HG02623 (cell line): Measurements from ENCODE around the gene PALS2.

Experiments
- ATAC-seq: cut with Tn5 transposase; IDR thresholded peaks from one replicate; pipeline ENCODE4 v1.9.1; 2021; ENCODE audit warnings: moderate library complexity; ENCODE audit not compliant: unreplicated experiment

The PALS2 gene, protein sequence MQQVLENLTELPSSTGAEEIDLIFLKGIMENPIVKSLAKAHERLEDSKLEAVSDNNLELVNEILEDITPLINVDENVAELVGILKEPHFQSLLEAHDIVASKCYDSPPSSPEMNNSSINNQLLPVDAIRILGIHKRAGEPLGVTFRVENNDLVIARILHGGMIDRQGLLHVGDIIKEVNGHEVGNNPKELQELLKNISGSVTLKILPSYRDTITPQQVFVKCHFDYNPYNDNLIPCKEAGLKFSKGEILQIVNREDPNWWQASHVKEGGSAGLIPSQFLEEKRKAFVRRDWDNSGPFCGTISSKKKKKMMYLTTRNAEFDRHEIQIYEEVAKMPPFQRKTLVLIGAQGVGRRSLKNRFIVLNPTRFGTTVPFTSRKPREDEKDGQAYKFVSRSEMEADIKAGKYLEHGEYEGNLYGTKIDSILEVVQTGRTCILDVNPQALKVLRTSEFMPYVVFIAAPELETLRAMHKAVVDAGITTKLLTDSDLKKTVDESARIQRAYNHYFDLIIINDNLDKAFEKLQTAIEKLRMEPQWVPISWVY

DNA sequence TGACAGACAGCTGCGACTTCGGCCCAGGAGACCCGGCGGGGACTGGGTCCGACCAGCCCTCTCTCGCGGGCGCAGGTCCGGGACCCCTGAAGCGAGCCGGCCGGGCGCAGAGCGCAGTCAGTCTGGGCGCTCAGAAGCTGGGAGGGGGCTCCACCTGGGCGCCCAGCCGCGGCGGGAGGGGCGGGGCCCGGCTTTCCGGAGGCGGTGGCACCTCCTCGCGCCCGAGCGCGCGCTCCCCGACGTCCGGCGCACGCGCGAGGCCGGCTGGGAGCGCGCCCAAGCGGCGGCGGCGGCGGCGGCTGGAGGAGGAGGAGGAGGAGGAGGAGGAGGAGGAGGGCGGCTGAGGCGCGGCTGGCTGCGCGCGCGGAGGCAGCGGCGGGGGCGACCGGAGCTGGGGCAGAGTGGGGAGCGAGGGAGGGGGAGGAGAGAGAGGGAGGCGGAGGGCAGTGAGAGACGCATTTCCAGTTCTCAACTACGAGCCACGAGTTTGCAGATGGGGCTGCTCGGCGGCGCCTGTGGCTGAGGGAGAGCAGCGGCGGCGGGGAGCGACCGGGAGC is at the start of gene PALS2:
Gene PALS2, plus strand, starts transcription at position 456 of the 557 bp plus-strand sequence. CDS start 50,216 bp downstream, outside the sequence.
- ATAC-seq = peak; percentile 45

DNA sequence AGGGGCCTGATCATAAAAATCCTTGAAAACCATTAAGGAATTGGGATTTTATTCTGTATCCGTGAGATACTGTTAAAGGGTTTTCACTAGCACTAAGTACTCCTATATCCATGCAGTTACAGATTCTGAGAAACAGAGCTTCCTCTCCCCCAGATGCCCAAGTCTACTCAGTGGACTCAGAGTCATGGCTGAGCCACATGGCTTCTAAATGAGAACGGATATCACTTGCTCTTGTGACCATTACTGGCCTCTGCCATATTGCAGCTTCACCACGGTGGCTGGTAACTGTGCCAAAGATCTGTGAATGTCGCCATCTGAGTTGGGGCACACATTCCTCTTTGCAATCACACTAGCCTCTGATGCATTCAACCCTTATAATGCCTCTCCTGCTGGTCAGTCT is 42.0 kb upstream of the PALS2 start:
- ATAC-seq = no peak

DNA sequence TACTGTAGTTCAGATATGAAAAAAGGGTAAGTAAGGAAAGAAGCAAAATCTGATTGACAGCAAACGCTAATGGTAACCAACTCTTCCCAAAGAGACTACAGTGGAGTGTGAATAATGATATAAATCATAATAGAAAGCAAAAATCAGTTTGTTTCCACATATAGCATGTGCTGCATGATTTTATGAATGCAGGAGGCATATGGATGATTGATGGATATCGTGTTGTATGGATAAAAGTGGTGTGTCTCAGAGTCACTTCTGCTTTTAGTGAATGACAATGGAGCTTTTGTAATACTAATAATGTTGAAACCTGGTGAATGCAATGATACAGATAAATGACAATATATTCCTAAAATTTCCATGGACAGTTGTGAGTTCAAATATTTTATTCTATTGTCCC is 36.6 kb upstream of the PALS2 start:
- ATAC-seq = no peak

DNA sequence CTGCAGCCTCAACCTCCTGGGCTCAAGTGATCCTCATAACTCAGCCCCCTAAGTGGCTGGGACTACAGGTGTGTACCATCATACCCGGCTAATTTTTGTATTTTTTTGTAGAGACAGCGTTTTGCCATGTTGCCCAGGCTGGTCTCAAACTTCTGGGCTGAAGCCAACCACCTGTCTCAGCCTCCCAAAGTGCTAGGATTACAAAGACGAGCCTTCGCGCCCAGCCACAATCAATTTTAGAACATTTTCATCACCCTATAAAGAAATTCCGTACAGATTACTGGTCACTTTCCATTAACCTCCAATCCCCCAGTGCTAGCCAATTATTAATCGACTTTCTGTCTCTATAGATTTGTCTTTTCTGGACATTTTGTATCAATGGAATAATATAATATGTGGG is 32.3 kb upstream of the PALS2 start:
- ATAC-seq = no peak

DNA sequence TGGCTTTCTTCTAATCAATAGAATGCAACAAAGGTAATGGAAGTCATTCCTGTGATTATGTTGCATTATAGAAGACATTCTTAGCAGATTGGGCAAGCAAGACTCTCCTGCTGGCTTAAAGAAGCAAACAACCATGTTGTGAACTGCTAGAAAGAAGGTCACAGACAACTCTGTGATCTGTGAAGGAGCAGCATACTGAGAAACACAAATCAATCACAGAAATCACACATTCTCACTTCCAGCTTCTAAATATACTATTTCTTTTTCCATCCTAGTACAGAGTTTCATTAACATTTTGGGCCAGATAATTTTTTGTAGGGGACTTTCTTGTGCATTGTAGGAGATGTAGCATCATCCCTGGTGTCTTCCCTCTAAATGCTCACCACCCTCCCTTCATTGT is 28.0 kb upstream of the PALS2 start:
- no peak for ATAC-seq

DNA sequence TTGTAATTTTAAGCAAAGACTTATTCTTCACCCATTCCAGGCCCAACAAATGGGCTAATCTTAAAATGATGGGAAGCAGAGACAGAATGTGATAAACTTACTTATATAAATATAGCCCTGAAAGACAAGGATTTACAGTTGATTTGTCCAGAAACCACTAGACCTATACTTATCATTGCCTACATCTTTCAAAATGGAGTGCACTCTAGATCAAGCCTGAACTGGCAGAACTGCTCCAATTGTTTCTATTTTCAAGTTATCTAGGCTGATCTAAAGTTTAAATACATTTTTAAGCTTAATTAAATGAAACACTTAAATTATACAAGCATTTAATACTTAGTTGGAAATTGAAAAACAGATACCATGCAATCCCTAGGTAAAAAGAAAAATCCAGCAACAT is 24.9 kb upstream of the PALS2 start:
- no peak for ATAC-seq

DNA sequence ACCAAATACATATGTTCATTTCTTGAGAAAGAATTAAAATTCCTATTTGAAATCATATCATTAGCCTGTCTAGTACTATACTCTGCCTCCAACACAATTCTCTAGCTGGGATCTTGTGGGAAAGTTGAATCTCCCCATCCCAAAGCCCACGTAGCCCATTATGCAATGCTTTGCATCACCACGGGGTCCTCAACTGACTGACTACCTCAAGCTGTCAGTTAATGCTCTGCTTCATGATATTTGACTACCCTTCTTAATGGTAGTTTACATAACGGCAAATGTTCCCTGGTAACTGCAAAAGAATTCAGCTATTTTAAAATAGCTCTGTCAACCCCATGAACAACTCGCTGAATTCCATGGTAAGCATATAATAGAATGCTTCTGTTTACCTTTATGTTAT is 23.3 kb upstream of the PALS2 start:
- ATAC-seq = no peak

DNA sequence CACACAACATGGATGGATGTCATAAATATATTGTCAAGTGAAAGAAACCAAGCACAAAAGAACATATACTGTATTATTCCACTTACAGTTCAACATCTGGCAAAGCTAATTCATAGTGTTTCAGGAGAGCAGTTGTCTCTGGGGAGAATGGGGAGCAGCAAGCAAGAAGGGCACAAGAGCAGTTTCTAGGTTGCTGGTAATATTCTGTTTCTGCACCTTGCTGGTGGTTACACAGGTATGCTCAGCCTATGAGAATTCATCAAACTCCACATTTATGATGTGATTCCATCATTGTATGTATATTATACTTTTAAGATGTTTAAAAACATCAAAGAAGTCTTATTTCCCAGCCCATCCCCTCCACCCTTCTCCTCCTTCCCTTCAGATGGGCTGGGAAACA is 18.1 kb upstream of the PALS2 start:
- ATAC-seq = no peak

DNA sequence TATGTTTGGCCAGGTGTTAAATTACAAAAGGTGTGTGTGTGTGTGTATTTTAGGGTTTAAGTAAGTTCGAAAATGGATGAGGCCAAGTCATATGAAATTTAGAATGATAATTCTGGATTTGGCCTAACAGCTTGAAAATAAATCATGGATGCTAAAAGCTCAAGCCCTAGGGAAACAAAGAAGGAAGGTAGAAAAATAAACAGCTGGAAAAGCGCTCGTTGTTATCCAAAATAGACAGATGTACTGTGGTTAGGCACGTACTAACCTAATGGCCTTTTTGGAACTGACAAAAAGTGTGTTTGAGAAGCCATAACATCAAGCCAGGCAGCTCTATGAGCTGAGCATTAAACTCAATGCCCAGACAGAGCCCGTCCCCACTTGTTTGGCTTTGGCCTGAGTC is 17.5 kb upstream of the PALS2 start:
- no peak for ATAC-seq

DNA sequence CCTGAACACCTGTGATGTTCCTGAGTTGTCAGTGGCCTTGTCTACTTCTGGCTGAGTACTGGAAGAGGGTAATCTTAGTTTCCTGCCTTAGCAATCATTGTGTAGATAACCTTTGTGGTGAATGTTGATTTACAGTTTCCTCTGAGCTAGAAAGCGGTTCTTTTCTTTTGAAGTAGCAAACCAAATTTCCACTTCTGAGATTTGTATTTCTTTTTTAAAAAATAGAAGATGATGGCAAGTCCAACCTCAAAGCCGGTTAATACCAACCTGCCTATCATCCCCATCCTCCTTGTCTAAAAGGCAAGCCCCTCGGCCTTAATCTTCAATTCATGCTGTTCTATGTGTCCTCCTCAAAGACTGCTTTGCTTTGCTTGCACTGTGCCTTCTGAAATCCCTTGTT is 12.5 kb upstream of the PALS2 start:
- ATAC-seq = no peak

DNA sequence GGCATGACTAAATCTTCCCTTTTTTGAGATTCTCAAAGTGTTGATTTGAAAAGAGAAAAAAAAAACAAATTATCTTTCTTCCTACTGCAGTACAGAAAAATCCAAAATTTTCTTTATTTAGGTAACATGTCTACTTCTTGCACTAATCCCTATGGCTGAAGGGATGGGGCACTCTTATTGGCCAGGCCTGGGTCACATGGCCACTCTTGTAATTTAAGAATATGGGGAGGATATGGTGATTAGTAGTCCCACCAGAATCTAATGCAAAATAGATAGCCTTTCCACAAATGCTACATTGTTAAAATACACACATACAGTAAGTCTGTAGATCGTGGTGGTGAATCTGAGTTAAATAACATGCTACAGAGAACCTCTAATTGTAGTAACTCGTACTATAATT is 7.0 kb upstream of the PALS2 start:
- no peak for ATAC-seq

DNA sequence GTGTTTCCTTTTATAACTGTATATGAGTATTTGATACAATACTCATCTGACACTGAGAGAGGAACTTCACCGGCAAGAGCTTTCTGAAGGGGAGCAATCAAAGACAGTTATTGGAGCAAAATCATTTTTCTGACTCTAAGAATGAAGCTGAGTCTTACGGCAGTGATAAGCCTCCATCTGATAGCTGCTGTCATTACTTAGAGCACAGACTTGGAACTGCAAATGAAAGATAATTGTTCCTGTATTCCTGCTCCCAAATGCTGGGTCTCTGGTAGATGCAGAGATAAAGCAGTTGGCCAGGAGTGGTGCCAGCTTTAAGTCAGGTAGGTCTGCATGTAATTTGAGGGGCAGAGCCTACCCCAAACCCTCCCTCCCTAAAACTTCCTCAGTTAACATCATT is 2.3 kb upstream of the PALS2 start:
- no peak for ATAC-seq

DNA sequence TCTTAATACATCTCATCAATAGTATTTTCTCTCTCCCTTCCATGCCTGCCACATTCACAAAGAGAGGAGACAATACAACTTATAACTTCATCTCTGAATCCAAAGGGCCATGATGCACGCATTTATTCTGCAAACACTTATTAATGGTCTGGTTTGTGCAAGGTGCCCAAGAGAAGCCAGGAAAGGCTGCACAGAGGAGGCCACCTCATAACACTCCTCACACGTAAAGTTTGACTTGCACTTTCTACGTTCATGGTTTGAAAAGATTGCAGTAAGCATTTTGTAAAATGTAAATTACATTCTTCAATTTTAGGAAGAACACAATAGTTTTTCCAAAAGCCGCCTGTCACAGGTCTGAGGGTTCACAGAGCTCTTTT is 1.2 kb upstream of the PALS2 start:
- ATAC-seq = no peak

DNA sequence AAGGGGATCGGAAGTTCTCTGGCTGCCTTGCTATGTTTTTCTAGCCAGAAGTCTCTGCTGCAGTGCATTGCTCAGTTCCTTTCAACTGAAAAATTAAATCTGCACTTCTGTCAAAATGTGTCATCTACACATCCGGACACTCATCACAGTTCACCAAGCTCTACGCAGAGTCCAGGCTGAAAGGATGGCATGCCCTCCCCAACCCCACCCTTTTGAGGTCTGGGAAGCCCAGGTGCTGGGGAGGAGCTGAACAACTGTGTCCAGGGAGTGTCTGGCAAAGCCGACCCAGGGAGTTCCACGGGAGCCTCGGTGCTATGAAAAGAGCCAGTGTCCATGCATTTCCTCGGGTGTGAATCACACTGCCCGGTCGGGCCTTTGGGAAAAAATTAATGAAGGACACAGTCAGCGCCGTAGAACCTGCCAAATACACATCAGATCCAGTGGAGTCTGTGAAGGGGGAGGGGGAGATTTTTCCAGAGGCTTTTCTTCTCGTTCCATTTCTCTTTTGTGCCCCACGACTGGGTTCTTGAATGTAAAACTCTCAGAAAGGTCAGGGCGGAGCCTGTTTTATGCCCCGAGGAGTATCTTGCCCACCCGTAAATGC is 757 bp upstream of the PALS2 start:
- ATAC-seq = no peak

DNA sequence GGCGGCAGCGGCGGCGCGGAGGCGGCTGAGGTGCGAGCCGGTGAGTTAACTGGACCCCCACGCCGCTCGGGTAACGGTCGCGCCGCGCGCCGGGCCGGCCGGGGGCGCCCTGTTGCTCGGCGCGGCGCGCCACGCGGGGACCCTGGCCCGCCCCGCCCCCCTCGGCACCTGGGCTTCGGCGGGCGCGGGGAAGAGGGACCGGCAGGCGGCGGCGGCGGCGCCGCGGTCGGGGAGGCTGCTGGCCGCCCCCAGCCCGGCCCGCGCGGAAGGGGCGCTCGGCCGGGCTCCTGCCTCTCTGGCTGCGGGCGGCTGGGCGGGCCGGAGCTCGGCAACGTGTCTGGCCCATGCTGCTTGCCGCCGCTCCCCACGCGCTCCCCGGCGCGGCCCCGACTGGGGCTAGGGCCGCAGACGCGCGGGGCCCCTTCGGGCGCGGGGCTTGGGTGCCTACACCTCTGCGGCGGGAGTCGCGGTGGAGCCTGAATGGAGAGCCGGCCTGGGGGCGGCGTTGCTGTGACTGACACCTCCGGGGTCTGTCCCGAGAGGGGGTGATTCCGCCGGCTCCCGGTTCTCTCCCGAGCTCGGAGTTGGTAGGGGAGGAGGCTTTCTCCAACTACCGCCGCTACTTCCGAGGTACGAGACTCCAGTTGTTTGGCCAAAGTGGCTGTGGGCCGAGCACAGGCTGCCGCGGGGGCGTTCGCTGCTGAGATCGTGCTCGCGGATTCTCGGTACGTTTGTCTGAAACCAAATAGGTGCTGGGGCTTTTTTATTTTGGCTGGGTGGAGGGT is 494 bp downstream of the PALS2 start:
- ATAC-seq = peak; percentile 27

DNA sequence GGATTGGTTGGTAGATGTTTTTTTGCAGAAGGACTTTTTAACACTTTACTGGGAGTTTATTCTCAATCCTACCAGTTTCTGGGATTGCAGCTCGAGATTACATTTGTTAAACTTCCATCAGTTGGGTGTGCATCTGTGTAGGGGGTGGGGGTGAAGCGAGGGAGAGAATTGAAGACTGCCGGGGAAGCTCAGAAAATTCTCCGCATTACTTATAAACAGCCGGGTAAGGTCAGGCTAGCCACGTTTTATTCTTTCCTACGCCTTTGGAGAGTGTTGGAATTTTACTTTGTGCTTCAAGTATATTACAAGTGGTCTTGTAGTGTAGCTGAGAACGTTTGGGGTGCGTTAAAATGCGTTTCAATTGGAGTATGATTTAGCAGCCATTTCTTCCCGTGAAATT is 1.1 kb downstream of the PALS2 start:
- ATAC-seq = no peak

DNA sequence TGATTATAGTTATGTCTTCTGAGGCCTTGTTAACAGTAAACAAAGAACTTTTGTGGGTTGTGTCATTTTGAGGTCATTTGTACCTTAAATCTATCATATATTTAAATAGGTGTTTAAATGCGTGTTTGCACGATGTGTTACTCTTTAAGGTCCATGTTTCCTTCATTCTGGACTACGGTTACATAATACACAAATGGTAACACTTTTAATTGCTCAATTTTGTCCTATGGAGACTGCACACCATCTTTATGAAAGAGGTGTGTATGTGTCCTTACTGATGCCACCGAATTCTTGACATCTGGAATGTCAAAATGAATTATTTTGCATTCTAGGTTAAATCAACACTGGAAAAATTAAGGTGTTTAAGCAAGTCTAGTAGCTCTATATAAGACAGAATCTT is 1.7 kb downstream of the PALS2 start:
- ATAC-seq = no peak

DNA sequence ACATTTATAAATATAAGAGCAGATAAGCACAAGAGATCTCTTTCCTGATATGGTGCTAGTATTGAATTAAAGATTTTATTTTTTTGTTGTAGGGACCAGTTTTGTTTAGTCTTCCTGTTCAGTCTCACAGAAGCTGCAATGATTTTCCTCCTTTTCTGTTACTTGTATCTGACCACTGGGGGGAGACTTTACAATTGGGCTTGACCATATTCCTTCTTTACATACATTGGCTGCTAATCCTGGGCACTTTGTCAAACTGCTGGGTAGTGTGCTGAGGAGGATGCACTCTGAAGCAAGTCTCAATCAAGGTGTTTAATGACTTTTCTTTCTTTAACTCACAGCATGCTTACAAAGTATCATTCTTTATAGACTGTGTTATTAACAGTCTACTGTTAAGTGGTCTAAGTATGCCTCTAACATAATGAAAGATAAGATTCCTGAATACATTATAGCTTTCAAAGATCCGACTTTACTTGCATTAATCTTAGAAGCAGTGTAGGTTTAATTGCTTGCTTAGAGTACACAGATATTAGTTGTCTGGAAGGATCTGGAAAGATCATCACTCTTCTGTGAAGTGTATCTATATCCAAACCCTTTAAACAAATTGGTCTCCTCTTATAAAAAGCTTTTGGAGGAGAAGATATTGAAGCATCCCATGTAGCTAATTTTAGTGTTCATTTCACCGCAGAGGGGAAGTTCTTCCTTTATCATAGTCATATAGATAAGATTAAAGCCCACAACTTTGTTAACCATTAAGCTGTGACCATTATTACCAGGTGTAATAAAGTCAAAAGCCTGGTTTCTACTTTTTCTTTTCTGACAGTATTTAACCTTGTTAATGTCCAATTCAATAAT is 3.1 kb downstream of the PALS2 start:
- peak; percentile 23 for ATAC-seq

DNA sequence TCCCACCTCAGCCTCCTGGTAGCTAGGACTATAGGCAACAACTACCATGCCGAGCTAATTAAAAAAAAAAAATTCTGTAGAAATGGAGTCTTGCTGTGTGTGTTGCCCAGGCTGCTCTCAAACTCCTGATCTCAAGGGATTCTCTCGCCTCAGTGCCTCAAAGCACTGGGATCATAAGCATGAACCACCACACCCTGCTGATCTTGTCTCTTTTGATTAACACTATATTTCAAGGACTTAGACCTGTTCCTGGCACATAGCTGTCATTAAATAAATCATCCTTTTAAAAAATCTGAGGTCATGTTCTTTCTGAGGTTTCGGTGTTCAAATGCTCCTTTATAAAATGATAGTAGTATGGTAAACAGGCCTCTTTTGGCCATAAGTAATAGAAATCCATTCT is 4.8 kb downstream of the PALS2 start:
- ATAC-seq = no peak

DNA sequence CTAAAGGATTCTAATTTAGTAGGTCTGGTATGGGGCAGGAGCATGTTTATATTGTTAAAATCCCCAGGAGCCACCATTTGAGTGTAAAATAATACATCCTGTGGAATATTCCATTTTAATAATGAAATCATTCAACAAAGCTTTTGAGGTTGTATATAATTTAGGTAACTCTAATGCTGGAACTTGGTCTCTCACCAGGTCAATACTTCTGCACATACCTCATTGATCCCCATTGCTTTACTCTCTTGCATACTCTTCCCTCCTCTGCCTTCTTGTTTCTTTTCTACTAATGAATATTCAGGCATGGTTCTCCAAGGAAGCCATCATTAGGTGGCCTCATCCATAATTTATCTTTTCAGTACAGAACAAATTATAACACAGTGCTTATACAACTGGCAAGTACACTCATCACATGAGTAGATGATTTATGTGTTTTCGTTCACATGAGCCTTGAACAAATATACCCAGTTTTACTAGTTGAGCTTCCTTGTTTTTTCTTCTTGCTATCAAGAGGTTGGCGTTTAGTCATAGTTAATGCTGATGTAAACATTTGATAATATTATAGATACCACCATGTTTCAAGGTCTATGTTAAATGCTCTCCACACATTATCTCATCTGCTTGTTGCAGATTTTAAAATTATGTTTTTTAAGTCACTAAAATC is 7.2 kb downstream of the PALS2 start:
- ATAC-seq = no peak
